ENCODE data around the gene BST2.

Gene BST2

GRCh38 chr19:17401628-17402027, 3.8 kb downstream of the BST2 start:
- in situ Hi-C loops (cut with MboI; ENCODE audit: low pct_unique_long_range_greater_than_20kb, low sequenced_read_pairs, unreplicated experiment), result no loop called here
- TF ChIP-seq CTCF (IDR thresholded peaks at IDR 0.05; ENCODE audit: extremely low read depth, insufficient read depth, missing control alignments), result no peak
- no peak for DNase-seq (ENCODE audit: low spot score)

- TF ChIP-seq CTCF (IDR thresholded peaks at IDR 0.05; ENCODE audit: extremely low read depth, insufficient read depth, missing control alignments), result no peak
- DNase-seq (ENCODE audit: low spot score), result no peak
- in situ Hi-C loops (cut with MboI; ENCODE audit: low pct_unique_long_range_greater_than_20kb, low sequenced_read_pairs, unreplicated experiment), result no loop called here
These were observed 6.4 kb downstream of the BST2 start for GRCh38 chr19:17398902-17399527.

DNA sequence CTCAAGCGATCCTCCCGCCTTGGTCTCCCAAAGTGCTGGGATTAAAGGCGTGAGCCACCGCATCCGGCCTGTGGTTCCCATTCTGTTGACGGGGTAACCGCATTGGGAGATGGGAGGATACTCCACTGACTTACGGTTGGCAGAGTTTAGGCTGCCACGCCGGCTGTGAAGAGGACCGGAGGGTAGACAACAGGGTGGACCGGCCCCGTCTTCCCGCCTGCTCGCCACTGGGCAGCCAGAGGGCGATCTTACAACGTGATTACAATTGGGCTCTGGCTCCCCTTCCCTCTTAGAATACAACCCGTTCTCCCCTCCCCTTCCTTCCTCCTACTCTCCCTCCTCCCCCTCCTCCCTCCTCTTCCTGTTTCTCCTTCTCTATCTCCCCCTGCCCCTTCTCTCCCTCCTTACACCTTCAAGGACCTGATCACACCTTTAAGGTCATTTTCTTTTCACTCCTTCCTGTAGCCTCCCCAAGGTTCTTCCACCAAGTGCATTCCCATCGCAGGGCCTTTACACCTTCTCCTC, 10.5 kb downstream of the BST2 start:
- DNase-seq (ENCODE audit: low spot score), result peak; percentile 81
- peak; percentile 82 for TF ChIP-seq CTCF (IDR thresholded peaks at IDR 0.05; ENCODE audit: extremely low read depth, insufficient read depth, missing control alignments)
- in situ Hi-C loops (cut with MboI; ENCODE audit: low pct_unique_long_range_greater_than_20kb, low sequenced_read_pairs, unreplicated experiment), result no loop called here

- DNase-seq (ENCODE audit: low spot score), result no peak
- in situ Hi-C loops (cut with MboI; ENCODE audit: low pct_unique_long_range_greater_than_20kb, low sequenced_read_pairs, unreplicated experiment), result no loop called here
- TF ChIP-seq CTCF (IDR thresholded peaks at IDR 0.05; ENCODE audit: extremely low read depth, insufficient read depth, missing control alignments), result no peak
These were observed 11.5 kb downstream of the BST2 start, which contains the start of gene CCDC194 for GRCh38 chr19:17393914-17394313. TSS of gene CCDC194 (minus strand) at chr19:17394196. CDS start at chr19:17394158, 38 bp downstream.

GRCh38 chr19:17393002-17393401, 12.4 kb downstream of the BST2 start:
- in situ Hi-C loops (cut with MboI; ENCODE audit: low pct_unique_long_range_greater_than_20kb, low sequenced_read_pairs, unreplicated experiment), result no loop called here
- DNase-seq (ENCODE audit: low spot score), result no peak
- TF ChIP-seq CTCF (IDR thresholded peaks at IDR 0.05; ENCODE audit: extremely low read depth, insufficient read depth, missing control alignments), result no peak

- in situ Hi-C loops (cut with MboI; ENCODE audit: low pct_unique_long_range_greater_than_20kb, low sequenced_read_pairs, unreplicated experiment), result no loop called here
- TF ChIP-seq CTCF (IDR thresholded peaks at IDR 0.05; ENCODE audit: extremely low read depth, insufficient read depth, missing control alignments), result no peak
- DNase-seq (ENCODE audit: low spot score), result no peak
These were observed 13.9 kb downstream of the BST2 start for GRCh38 chr19:17391371-17392151.
